WTC11 (cell line): ENCODE measurements around the gene MMP21. TPM values are rescaled to one million over a fixed set of nuclear protein-coding genes. Genes with fewer than 3 reads are reported as not detected.

ENCODE experiments used
- ATAC-seq: fragments of 200-7000 bp; cut with Tn5 transposase; 2 replicates; pipeline ENCODE4 v1.10.0; 2021; ENCODE audit warnings: mild to moderate bottlenecking, moderate library complexity
- CTCF ChIA-PET: fragments of 300-600 bp; sonication (Branson Sonifier 250); formaldehyde crosslinking; loops from one replicate; lab custom pipeline; 2021; ENCODE audit warnings: antibody characterized with exemption; lab: Charles Lee
- POLR2A ChIA-PET: fragments of 350-600 bp; sonication (Branson Sonifier 250); formaldehyde crosslinking; loops from one replicate; lab custom pipeline; 2021; ENCODE audit warnings: antibody characterized with exemption; lab: Charles Lee
- DNase-seq: peaks from one replicate; pipeline ENCODE4 v3.0.0; 2021; ENCODE audit warnings: low spot score
- H3K27ac Mint-ChIP-seq: 2 replicates; pipeline ENCODE4 v1.8.0; 2021; ENCODE audit warnings: mixed read lengths
- H3K27me3 Mint-ChIP-seq: 2 replicates; pipeline ENCODE4 v1.8.0; 2021; ENCODE audit warnings: low read depth, mild to moderate bottlenecking, moderate library complexity, mixed read lengths
- H3K36me3 Mint-ChIP-seq: 2 replicates; pipeline ENCODE4 v1.8.0; 2021; ENCODE audit warnings: mixed read lengths
- H3K4me1 Mint-ChIP-seq: 2 replicates; pipeline ENCODE4 v1.8.0; 2022; ENCODE audit warnings: mixed read lengths
- H3K4me3 Mint-ChIP-seq: 2 replicates; pipeline ENCODE4 v1.8.0; 2021; ENCODE audit warnings: mild to moderate bottlenecking, moderate library complexity, mixed read lengths
- H3K9me3 Mint-ChIP-seq: 2 replicates; pipeline ENCODE4 v1.8.0; 2021; ENCODE audit warnings: mixed read lengths
- ATF2 ChIP-seq: sonication (generic); formaldehyde crosslinking; IDR thresholded peaks from 2 replicates; pipeline ENCODE4 v1.8.1; 2022; ENCODE audit warnings: low read depth, missing genetic modification reagents, borderline replicate concordance
- CBFB ChIP-seq: sonication (generic); formaldehyde crosslinking; IDR thresholded peaks from 2 replicates; pipeline ENCODE4 v1.8.1; 2022; ENCODE audit warnings: mild to moderate bottlenecking, low read depth, missing genetic modification reagents
- CDX4 ChIP-seq: fragments of 250-450 bp; sonication (Bioruptor Pico); IDR thresholded peaks from 2 replicates; pipeline ENCODE4 v1.9.0; 2021; ENCODE audit warnings: moderate library complexity, mild to moderate bottlenecking, inconsistent platforms, borderline replicate concordance
- CREB1 ChIP-seq: sonication (generic); formaldehyde crosslinking; IDR thresholded peaks from 2 replicates; pipeline ENCODE4 v1.8.0; 2023; ENCODE audit warnings: mild to moderate bottlenecking, missing genetic modification reagents
- CREM ChIP-seq: sonication (generic); formaldehyde crosslinking; IDR thresholded peaks from 2 replicates; pipeline ENCODE4 v1.8.1; 2022; ENCODE audit warnings: mild to moderate bottlenecking, missing genetic modification reagents, moderate library complexity
- E2F1 ChIP-seq: sonication (generic); formaldehyde crosslinking; IDR thresholded peaks from 2 replicates; pipeline ENCODE4 v1.8.0; 2022; ENCODE audit warnings: mild to moderate bottlenecking, missing genetic modification reagents
- E2F5 ChIP-seq: sonication (generic); formaldehyde crosslinking; IDR thresholded peaks from 2 replicates; pipeline ENCODE4 v1.8.1; 2022; ENCODE audit warnings: mild to moderate bottlenecking, moderate library complexity, missing genetic modification reagents
- ELF4 ChIP-seq: sonication (generic); formaldehyde crosslinking; IDR thresholded peaks from 2 replicates; pipeline ENCODE4 v1.8.1; 2022; ENCODE audit warnings: low read depth, mild to moderate bottlenecking, moderate library complexity, missing genetic modification reagents
- ETV6 ChIP-seq: sonication (generic); formaldehyde crosslinking; IDR thresholded peaks from 2 replicates; pipeline ENCODE4 v1.8.1; 2022; ENCODE audit warnings: mild to moderate bottlenecking, missing genetic modification reagents
- NFATC4 ChIP-seq: fragments of 250-450 bp; sonication (Bioruptor Pico); IDR thresholded peaks from 2 replicates; pipeline ENCODE4 v1.9.0; 2021; ENCODE audit warnings: mild to moderate bottlenecking
- RORB ChIP-seq: fragments of 250-450 bp; sonication (Bioruptor Pico); IDR thresholded peaks from 2 replicates; pipeline ENCODE4 v1.9.0; 2021; ENCODE audit warnings: mild to moderate bottlenecking
- SMAD3 ChIP-seq: sonication (generic); formaldehyde crosslinking; IDR thresholded peaks from 2 replicates; pipeline ENCODE4 v1.8.0; 2022; ENCODE audit warnings: missing genetic modification reagents, mild to moderate bottlenecking, borderline replicate concordance
- SP1 ChIP-seq: sonication (generic); formaldehyde crosslinking; conservative IDR thresholded peaks from 2 replicates; pipeline ENCODE4 v1.8.1; 2022; ENCODE audit warnings: missing genetic modification reagents
- ZNF232 ChIP-seq: sonication (generic); formaldehyde crosslinking; IDR thresholded peaks from 2 replicates; pipeline ENCODE4 v1.8.0; 2022; ENCODE audit warnings: mild to moderate bottlenecking, missing genetic modification reagents
- ZNF263 ChIP-seq: sonication (generic); formaldehyde crosslinking; IDR thresholded peaks from 2 replicates; pipeline ENCODE4 v1.8.1; 2022; ENCODE audit warnings: low read depth, mild to moderate bottlenecking, moderate library complexity, missing genetic modification reagents
- ZNF317 ChIP-seq: sonication (generic); formaldehyde crosslinking; IDR thresholded peaks from 2 replicates; pipeline ENCODE4 v1.8.1; 2023; ENCODE audit warnings: low read depth, mild to moderate bottlenecking, moderate library complexity, missing genetic modification reagents, borderline replicate concordance
- ZSCAN18 ChIP-seq: fragments of 250-450 bp; sonication (Bioruptor Pico); IDR thresholded peaks from 2 replicates; pipeline ENCODE4 v2.1.2; 2022; ENCODE audit warnings: mild to moderate bottlenecking, moderate library complexity
- total RNA-seq: library from RNA; stranded (reverse); gene quantifications from 3 replicates; pipeline ENCODE4 v1.2.3, GENCODE V29; 2021
- TF ChIP-seq, protein P1 (sequence below): sonication (generic); formaldehyde crosslinking; IDR thresholded peaks from 2 replicates; pipeline ENCODE4 v1.8.1; 2023; ENCODE audit warnings: mild to moderate bottlenecking, missing genetic modification reagents
- TF ChIP-seq, protein P2 (sequence below): sonication (generic); formaldehyde crosslinking; conservative IDR thresholded peaks from 2 replicates; pipeline ENCODE4 v1.8.1; 2023; ENCODE audit warnings: mild to moderate bottlenecking, low read depth, missing genetic modification reagents, moderate library complexity
- TF ChIP-seq, protein P3 (sequence below): sonication (generic); formaldehyde crosslinking; IDR thresholded peaks from 2 replicates; pipeline ENCODE4 v1.8.0; 2023; ENCODE audit warnings: missing genetic modification reagents
- TF ChIP-seq, protein P4 (sequence below): sonication (generic); formaldehyde crosslinking; IDR thresholded peaks from 2 replicates; pipeline ENCODE4 v1.8.0; 2022; ENCODE audit warnings: mild to moderate bottlenecking, missing genetic modification reagents

MMP21 gene
- total RNA-seq, 1 experiment from 2014 or later: not detected

- TF ChIP-seq, protein P1, sequence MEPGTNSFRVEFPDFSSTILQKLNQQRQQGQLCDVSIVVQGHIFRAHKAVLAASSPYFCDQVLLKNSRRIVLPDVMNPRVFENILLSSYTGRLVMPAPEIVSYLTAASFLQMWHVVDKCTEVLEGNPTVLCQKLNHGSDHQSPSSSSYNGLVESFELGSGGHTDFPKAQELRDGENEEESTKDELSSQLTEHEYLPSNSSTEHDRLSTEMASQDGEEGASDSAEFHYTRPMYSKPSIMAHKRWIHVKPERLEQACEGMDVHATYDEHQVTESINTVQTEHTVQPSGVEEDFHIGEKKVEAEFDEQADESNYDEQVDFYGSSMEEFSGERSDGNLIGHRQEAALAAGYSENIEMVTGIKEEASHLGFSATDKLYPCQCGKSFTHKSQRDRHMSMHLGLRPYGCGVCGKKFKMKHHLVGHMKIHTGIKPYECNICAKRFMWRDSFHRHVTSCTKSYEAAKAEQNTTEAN (CRISPR knock-in tag): no peak
- no peak for TF ChIP-seq NFATC4 (CRISPR knock-in tag)
- TF ChIP-seq, protein P2, sequence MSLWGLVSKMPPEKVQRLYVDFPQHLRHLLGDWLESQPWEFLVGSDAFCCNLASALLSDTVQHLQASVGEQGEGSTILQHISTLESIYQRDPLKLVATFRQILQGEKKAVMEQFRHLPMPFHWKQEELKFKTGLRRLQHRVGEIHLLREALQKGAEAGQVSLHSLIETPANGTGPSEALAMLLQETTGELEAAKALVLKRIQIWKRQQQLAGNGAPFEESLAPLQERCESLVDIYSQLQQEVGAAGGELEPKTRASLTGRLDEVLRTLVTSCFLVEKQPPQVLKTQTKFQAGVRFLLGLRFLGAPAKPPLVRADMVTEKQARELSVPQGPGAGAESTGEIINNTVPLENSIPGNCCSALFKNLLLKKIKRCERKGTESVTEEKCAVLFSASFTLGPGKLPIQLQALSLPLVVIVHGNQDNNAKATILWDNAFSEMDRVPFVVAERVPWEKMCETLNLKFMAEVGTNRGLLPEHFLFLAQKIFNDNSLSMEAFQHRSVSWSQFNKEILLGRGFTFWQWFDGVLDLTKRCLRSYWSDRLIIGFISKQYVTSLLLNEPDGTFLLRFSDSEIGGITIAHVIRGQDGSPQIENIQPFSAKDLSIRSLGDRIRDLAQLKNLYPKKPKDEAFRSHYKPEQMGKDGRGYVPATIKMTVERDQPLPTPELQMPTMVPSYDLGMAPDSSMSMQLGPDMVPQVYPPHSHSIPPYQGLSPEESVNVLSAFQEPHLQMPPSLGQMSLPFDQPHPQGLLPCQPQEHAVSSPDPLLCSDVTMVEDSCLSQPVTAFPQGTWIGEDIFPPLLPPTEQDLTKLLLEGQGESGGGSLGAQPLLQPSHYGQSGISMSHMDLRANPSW (CRISPR knock-in tag): no peak
- TF ChIP-seq CREM (CRISPR knock-in tag): no peak
- TF ChIP-seq, protein P3, sequence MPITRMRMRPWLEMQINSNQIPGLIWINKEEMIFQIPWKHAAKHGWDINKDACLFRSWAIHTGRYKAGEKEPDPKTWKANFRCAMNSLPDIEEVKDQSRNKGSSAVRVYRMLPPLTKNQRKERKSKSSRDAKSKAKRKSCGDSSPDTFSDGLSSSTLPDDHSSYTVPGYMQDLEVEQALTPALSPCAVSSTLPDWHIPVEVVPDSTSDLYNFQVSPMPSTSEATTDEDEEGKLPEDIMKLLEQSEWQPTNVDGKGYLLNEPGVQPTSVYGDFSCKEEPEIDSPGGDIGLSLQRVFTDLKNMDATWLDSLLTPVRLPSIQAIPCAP: no peak
- no peak for TF ChIP-seq ZSCAN18 (CRISPR knock-in tag)
Observed at GRCh38 chr10:125797994-125798662, 22.5 kb upstream of the MMP21 start (continued).

- ATAC-seq (no peak), DNase-seq (no peak)
- ChIA-PET POLR2A (no interaction called here), CTCF (no interaction called here)
- no peaks in the 10 kb centered on the region for H3K27me3 Mint-ChIP-seq
- no peak overlapping the region for H3K4me3 Mint-ChIP-seq
- H3K27ac Mint-ChIP-seq: no peak overlapping the region
- peaks cover 19% of the 10 kb centered on the region for H3K36me3 Mint-ChIP-seq
- H3K9me3 Mint-ChIP-seq: no peaks in the 10 kb centered on the region
- no peaks in the 10 kb centered on the region for H3K4me1 Mint-ChIP-seq
- TF ChIP-seq, protein P4, sequence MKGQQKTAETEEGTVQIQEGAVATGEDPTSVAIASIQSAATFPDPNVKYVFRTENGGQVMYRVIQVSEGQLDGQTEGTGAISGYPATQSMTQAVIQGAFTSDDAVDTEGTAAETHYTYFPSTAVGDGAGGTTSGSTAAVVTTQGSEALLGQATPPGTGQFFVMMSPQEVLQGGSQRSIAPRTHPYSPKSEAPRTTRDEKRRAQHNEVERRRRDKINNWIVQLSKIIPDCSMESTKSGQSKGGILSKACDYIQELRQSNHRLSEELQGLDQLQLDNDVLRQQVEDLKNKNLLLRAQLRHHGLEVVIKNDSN (CRISPR knock-in tag): no peak
- no peak for TF ChIP-seq ZNF263
- no peak for TF ChIP-seq CBFB (CRISPR knock-in tag)
- no peak for TF ChIP-seq CDX4 (CRISPR knock-in tag)
- no peak for TF ChIP-seq ETV6 (CRISPR knock-in tag)
- no peak for TF ChIP-seq SP1
- TF ChIP-seq RORB: no peak
- no peak for TF ChIP-seq ZNF317 (CRISPR knock-in tag)
Observed at GRCh38 chr10:125797424-125797823, 21.8 kb upstream of the MMP21 start.

DNA sequence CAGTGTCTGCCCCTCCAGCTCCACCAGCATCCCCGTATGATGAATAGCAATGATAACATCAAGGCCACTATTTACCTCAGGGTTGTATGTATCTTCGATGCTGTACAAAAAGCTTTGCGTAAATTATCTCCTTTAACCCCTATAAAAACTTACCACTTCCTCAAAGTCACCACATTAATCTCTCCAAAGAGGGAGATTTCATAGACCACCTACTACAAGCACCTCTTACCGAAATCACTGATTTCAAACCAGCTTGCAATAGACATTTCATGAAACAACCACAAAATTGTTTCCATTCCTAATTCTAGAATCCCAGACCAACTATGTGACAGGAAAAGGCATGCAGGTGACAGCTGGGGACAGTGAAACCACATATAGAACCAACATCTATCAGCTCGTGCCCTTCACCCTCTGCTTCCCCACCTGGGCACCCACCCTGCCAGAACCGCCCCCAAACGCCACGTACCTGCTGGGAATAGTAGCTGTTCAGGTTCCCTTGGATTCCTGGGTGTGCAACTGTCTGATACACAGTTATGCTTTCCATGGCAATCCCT is 20.1 kb upstream of the MMP21 start:
- no peaks in the 10 kb centered on the region for H3K27me3 Mint-ChIP-seq
- H3K27ac Mint-ChIP-seq: no peak overlapping the region
- ChIA-PET CTCF (interaction anchor here (0.6 kb wide), 1 partner anchor 994 kb away, joined by 5 read pairs; no protein-coding TSS in a partner anchor), POLR2A (no interaction called here)
- peaks cover 20% of the 10 kb centered on the region for H3K36me3 Mint-ChIP-seq
- no peaks in the 10 kb centered on the region for H3K9me3 Mint-ChIP-seq
- no peak for DNase-seq
- no peaks in the 10 kb centered on the region for H3K4me1 Mint-ChIP-seq
- ATAC-seq: no peak
- H3K4me3 Mint-ChIP-seq: no peak overlapping the region
- TF ChIP-seq E2F5 (CRISPR knock-in tag) (no peak), CREB1 (no peak), ATF2 (CRISPR knock-in tag) (no peak), SMAD3 (CRISPR knock-in tag) (no peak), E2F1 (CRISPR knock-in tag) (no peak), ZNF232 (no peak), ELF4 (CRISPR knock-in tag) (no peak)
